Stimulated activated effector memory CD8-positive, alpha-beta T cell treated with anti-CD3 and anti-CD28 coated beads, Interleukin-12 subunit alpha, Interleukin-12 subunit beta, amount 100 ng/mL, for 72 hours (primary cell): ENCODE data around the gene EIF4B.

Experiments
- ATAC-seq: fragments of 150-1000 bp; cut with Tn5 transposase; 2 replicates; pipeline ENCODE4 v1.10.0; 2021
- DNase-seq, 2 donors: peaks; one replicate each; pipeline ENCODE4 v3.0.0; 2021 to 2022; ENCODE audit warnings: low spot score in 2 of 2
- H3K27ac Mint-ChIP-seq: one replicate; pipeline ENCODE4 v1.8.0; 2022; ENCODE audit warnings: mild to moderate bottlenecking, mixed read lengths
- H3K36me3 Mint-ChIP-seq: one replicate; pipeline ENCODE4 v1.8.0; 2022; ENCODE audit warnings: mild to moderate bottlenecking, mixed read lengths
- H3K4me1 Mint-ChIP-seq: one replicate; pipeline ENCODE4 v1.8.0; 2022; ENCODE audit warnings: mixed read lengths
- H3K4me3 Mint-ChIP-seq: one replicate; pipeline ENCODE4 v1.8.0; 2022; ENCODE audit warnings: mild to moderate bottlenecking, mixed read lengths
- H3K9me3 Mint-ChIP-seq: one replicate; pipeline ENCODE4 v1.8.0; 2022; ENCODE audit warnings: mixed read lengths

EIF4B gene, protein sequence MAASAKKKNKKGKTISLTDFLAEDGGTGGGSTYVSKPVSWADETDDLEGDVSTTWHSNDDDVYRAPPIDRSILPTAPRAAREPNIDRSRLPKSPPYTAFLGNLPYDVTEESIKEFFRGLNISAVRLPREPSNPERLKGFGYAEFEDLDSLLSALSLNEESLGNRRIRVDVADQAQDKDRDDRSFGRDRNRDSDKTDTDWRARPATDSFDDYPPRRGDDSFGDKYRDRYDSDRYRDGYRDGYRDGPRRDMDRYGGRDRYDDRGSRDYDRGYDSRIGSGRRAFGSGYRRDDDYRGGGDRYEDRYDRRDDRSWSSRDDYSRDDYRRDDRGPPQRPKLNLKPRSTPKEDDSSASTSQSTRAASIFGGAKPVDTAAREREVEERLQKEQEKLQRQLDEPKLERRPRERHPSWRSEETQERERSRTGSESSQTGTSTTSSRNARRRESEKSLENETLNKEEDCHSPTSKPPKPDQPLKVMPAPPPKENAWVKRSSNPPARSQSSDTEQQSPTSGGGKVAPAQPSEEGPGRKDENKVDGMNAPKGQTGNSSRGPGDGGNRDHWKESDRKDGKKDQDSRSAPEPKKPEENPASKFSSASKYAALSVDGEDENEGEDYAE

GRCh38 chr12:53005986-53006809 lies at the start of gene EIF4B:
TSS of gene EIF4B (plus strand) at chr12:53006456. CDS start at chr12:53006484, 28 bp downstream.
- ATAC-seq (peak; percentile 93), DNase-seq (peak; percentile 94 to 99)
- Mint-ChIP-seq H3K36me3 (peaks cover 54% of the 10 kb centered on the region), H3K4me1 (peaks cover 46% of the 10 kb centered on the region), H3K9me3 (no peaks in the 10 kb centered on the region), H3K4me3 (peak within 1 kb of the TSS; percentile 100), H3K27ac (peak within 1 kb of the TSS; percentile 99)

DNA sequence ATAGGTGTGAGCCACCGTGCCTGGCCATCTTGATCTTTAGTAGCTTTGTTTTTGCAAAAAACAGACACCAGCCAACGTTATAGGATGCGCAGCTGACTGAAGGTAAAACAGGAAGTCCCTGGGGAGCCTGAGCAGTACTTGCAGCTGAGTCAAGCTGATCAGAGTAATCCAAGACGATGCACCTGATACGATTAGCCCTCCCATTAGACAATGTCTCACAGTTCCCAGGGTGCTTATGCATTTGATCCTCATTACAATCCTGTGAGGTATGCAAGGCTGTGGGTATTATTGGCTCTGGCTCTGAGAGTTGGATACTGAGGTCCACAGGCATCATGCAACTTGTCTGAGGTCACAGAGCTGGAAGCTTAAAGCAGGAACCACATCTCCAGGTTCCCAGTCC lies 49.3 kb upstream of the EIF4B start:
- H3K9me3 Mint-ChIP-seq, result no peaks in the 10 kb centered on the region
- DNase-seq (no peak), ATAC-seq (no peak)
- H3K27ac Mint-ChIP-seq, result no peak overlapping the region
- H3K4me1 Mint-ChIP-seq, result no peaks in the 10 kb centered on the region
- H3K4me3 Mint-ChIP-seq, result no peak overlapping the region
- no peaks in the 10 kb centered on the region for H3K36me3 Mint-ChIP-seq

DNA sequence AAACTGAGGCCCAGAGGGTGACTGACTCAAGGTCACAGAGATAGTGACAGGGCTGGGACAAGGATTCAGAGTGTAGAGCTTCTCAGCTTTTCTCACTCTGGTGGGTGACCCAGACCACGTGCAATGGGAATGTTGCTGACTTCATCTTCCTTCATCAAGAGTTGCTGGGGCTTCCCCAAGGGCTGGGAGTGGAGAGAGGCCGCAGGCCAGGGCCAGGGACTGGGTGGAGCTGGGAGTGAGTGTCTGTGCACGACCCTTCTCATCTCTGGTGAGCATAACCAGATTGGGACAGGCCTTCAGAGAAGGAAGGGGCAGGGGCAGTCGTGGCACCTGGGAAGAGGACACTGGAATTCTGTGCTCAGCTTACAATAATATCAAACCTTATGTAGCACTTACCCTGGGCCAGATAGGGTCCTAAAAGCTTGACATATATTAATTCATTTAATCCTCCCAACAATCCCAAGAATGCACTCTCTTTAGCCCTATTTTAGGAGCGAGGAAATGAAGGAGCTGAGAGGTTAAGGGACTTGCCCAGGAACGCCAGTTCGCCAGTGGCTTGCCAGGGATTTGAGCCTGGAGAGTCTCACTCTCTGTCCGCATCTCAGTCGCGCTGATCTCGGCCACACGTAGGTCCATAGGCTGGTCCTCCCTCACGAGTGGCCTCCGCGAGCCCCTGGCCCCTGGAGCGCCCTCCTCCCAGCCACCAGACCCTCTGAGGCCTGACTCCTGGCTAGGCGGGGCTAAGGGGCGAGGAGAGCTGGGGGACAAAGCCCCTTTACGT lies 41.5 kb upstream of the EIF4B start:
- DNase-seq (no peak), ATAC-seq (no peak)
- Mint-ChIP-seq H3K4me1 (no peaks in the 10 kb centered on the region), H3K27ac (no peak overlapping the region), H3K36me3 (no peaks in the 10 kb centered on the region), H3K4me3 (no peak overlapping the region), H3K9me3 (no peaks in the 10 kb centered on the region)

DNA sequence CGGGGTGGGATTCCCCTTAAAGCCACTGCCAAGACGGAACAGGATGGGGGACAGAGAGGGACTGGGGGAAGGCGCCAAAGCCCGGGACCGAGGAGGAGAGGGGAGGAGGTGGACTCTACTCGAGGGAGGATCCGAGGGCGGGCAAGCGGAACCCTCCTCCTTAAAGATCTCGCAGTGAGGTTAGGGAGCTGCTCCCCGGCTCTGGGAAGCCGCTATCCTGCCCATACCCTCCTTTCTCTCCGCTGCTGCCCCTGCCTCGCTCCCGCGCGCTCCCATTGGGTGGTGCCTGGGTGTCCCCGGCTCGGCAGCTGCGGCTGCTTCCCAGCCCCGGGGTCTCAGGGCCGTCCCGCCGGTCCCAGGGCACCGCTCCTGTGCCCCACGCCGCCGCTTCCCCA lies 40.9 kb upstream of the EIF4B start:
- no peaks in the 10 kb centered on the region for H3K4me1 Mint-ChIP-seq
- no peaks in the 10 kb centered on the region for H3K36me3 Mint-ChIP-seq
- ATAC-seq, result no peak

GRCh38 chr12:52969166-52969795 lies 37.0 kb upstream of the EIF4B start:
- H3K4me1 Mint-ChIP-seq, result no peaks in the 10 kb centered on the region
- H3K4me3 Mint-ChIP-seq, result no peak overlapping the region
- no peak for ATAC-seq
- no peaks in the 10 kb centered on the region for H3K9me3 Mint-ChIP-seq
- H3K36me3 Mint-ChIP-seq, result no peaks in the 10 kb centered on the region
- no peak overlapping the region for H3K27ac Mint-ChIP-seq
- no peak for DNase-seq

More for the DNA sequence above, 40.9 kb upstream of the EIF4B start:
- no peak for DNase-seq
- H3K27ac Mint-ChIP-seq, result no peak overlapping the region
- H3K4me3 Mint-ChIP-seq, result no peak overlapping the region
- H3K9me3 Mint-ChIP-seq, result no peaks in the 10 kb centered on the region

DNA sequence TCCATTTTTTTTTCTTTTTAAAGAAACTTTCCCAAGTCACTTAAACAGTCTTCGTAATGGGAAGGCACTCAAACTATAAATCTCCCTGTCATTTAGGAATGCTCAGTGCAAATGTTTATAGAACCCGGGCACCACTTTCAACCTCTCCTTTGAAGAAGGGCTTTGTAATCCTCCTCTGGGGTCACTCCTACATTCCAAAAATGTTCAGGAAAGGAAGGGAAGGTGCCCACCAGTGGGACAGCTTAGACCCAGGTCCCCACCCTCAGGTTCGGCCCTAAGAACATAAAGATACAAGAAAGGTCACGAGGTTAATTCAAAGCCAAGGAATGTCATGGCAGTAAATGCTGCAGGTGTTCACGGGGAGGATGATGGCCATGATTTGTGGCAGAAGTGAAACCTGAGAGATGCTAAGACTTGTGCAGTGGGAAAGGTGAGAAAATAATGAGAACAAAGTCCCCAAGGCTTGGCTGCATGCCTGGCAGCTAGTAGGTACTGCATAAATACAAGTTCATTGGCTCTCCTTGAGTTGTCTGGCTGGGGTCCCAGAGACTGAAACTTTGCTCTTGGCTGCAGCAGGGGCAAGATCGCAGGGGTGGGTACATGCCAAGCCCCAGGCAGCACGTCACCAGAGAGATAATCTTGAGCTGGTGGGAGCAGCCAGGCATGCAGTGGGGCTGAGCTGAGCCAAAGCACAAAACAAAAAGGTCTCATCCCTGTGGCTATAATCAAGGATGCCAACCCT lies 36.3 kb upstream of the EIF4B start:
- no peak for DNase-seq
- no peak overlapping the region for H3K4me3 Mint-ChIP-seq
- no peaks in the 10 kb centered on the region for H3K9me3 Mint-ChIP-seq
- ATAC-seq, result no peak
- H3K27ac Mint-ChIP-seq, result no peak overlapping the region
- no peaks in the 10 kb centered on the region for H3K4me1 Mint-ChIP-seq
- H3K36me3 Mint-ChIP-seq, result no peaks in the 10 kb centered on the region

GRCh38 chr12:52971679-52972329 lies 34.5 kb upstream of the EIF4B start:
- H3K9me3 Mint-ChIP-seq, result no peaks in the 10 kb centered on the region
- DNase-seq, result no peak
- H3K36me3 Mint-ChIP-seq, result no peaks in the 10 kb centered on the region
- H3K27ac Mint-ChIP-seq, result no peak overlapping the region
- no peak for ATAC-seq
- no peak overlapping the region for H3K4me3 Mint-ChIP-seq
- no peaks in the 10 kb centered on the region for H3K4me1 Mint-ChIP-seq

- H3K9me3 Mint-ChIP-seq, result no peaks in the 10 kb centered on the region
- DNase-seq (no peak), ATAC-seq (no peak)
- H3K36me3 Mint-ChIP-seq, result no peaks in the 10 kb centered on the region
- no peaks in the 10 kb centered on the region for H3K4me1 Mint-ChIP-seq
- H3K4me3 Mint-ChIP-seq, result no peak overlapping the region
- no peak overlapping the region for H3K27ac Mint-ChIP-seq
Observed at GRCh38 chr12:52975204-52975603, 31.1 kb upstream of the EIF4B start.

DNA sequence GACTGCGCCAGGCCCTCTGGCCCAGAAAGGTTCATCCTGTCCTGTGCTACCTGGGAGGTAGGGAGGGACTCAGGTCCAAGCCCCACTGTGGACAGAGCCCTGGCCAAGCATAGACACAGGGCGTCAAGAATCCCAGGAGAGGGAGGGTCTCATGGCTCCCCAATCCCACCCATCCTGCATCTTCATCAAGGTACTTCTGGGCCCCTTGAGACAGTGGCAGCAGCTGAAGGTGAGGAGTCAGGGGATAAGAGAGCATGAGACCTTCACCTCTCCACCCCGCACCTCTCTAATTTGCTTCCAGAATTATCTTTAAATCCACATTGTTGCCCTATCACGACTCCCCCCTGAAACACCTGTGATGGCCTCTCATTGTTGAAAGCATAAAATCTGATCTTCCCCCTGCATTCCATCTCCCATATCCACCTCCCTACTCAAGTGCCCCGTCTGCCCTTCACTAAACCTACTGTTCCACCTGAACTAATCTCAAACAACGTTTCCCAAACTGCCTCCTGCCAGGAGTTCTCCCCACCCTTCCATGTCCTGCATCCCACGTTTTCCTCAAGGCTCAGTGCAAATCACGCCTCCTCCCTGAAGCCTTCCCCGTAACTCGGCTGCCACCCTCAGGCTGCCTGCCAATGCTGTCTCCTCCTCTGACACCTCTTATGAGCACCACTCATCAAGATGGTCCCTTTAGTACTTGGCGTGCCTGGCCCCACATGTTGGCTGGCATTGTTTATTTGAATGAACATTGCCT lies 30.3 kb upstream of the EIF4B start:
- H3K36me3 Mint-ChIP-seq, result no peaks in the 10 kb centered on the region

GRCh38 chr12:52976574-52977071 lies 29.6 kb upstream of the EIF4B start:
- H3K27ac Mint-ChIP-seq, result peak overlapping the region; percentile 19
- H3K4me3 Mint-ChIP-seq, result no peak overlapping the region
- no peaks in the 10 kb centered on the region for H3K9me3 Mint-ChIP-seq
- DNase-seq (no peak), ATAC-seq (no peak)
- H3K36me3 Mint-ChIP-seq, result no peaks in the 10 kb centered on the region
- peaks cover 9% of the 10 kb centered on the region for H3K4me1 Mint-ChIP-seq

More for the DNA sequence above, 30.3 kb upstream of the EIF4B start:
- H3K9me3 Mint-ChIP-seq, result no peaks in the 10 kb centered on the region
- ATAC-seq (no peak), DNase-seq (no peak)
- H3K27ac Mint-ChIP-seq, result peak overlapping the region; percentile 19
- H3K4me1 Mint-ChIP-seq, result peaks cover 6% of the 10 kb centered on the region
- H3K4me3 Mint-ChIP-seq, result no peak overlapping the region

DNA sequence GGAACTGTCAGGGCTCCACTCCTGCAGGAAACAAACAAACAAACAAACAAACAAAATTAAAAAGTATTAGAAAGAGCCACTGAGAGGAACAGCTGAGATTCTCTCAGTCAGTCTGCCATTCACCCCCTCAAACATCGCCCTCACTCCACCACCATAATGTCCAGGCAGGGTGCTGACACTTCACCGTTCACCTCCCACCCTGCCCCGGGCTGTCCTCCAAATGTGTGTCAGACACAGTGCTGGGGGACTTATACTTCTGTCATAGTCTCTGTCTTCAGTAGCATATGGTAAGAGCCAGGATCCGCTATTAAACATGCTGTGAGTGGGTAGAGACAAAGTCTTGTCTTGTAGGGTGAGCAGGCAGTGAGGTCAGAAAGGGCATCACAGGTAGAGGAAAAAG lies 29.1 kb upstream of the EIF4B start:
- no peaks in the 10 kb centered on the region for H3K36me3 Mint-ChIP-seq
- DNase-seq, result no peak
- no peak overlapping the region for H3K27ac Mint-ChIP-seq
- no peak overlapping the region for H3K4me3 Mint-ChIP-seq
- H3K9me3 Mint-ChIP-seq, result no peaks in the 10 kb centered on the region
- peaks cover 9% of the 10 kb centered on the region for H3K4me1 Mint-ChIP-seq
- ATAC-seq, result no peak

- no peak for ATAC-seq
- no peak overlapping the region for H3K4me3 Mint-ChIP-seq
Observed at GRCh38 chr12:52980096-52980649, 26.1 kb upstream of the EIF4B start.

More at GRCh38 chr12:52980096-52980649, 26.1 kb upstream of the EIF4B start:
- Mint-ChIP-seq H3K27ac (no peak overlapping the region), H3K36me3 (no peaks in the 10 kb centered on the region), H3K4me1 (peaks cover 9% of the 10 kb centered on the region), H3K9me3 (no peaks in the 10 kb centered on the region)
- no peak for DNase-seq
